KMS-11 (cell line): ENCODE results near the gene IMMT.

ENCODE experiments used
- H2AFZ ChIP-seq: fragments of 200-600 bp; sonication (generic); 2 replicates; pipeline ENCODE4 v1.6.1; 2016; ENCODE audit warnings: antibody characterized with exemption, mixed run types, low read depth
- H3K27ac ChIP-seq: fragments of 200-600 bp; sonication (generic); 2 replicates; pipeline ENCODE4 v1.6.1; 2016; ENCODE audit warnings: mild to moderate bottlenecking, mixed run types
- H3K27me3 ChIP-seq: fragments of 200-600 bp; sonication (generic); 2 replicates; pipeline ENCODE4 v1.6.1; 2017; ENCODE audit warnings: mild to moderate bottlenecking, low read depth, mixed run types, moderate library complexity; ENCODE audit not compliant: insufficient read depth
- H3K36me3 ChIP-seq: fragments of 200-600 bp; sonication (generic); 2 replicates; pipeline ENCODE4 v1.6.1; 2017; ENCODE audit warnings: mild to moderate bottlenecking, mixed run types; ENCODE audit not compliant: insufficient read depth
- H3K4me1 ChIP-seq: fragments of 200-600 bp; sonication (generic); 2 replicates; pipeline ENCODE4 v1.6.1; 2016; ENCODE audit warnings: mild to moderate bottlenecking, low read depth, mixed run types; ENCODE audit not compliant: poor library complexity, severe bottlenecking
- H3K4me2 ChIP-seq: fragments of 200-600 bp; sonication (generic); 2 replicates; pipeline ENCODE4 v1.7.0; 2016; ENCODE audit warnings: mild to moderate bottlenecking, mixed run types
- H3K4me3 ChIP-seq: fragments of 200-600 bp; sonication (generic); IDR thresholded peaks from 2 replicates; pipeline ENCODE4 v1.6.1; 2017; ENCODE audit warnings: low read depth, low read length, mixed read lengths; ENCODE audit not compliant: insufficient read depth
- H3K79me2 ChIP-seq: fragments of 200-600 bp; sonication (generic); 2 replicates; pipeline ENCODE4 v1.6.1; 2016; ENCODE audit warnings: low read depth, mixed run types; ENCODE audit not compliant: insufficient read depth
- H3K9ac ChIP-seq: fragments of 200-600 bp; sonication (generic); 2 replicates; pipeline ENCODE4 v1.6.1; 2016; ENCODE audit warnings: mild to moderate bottlenecking, mixed run types
- H4K20me1 ChIP-seq: fragments of 200-600 bp; sonication (generic); 2 replicates; pipeline ENCODE4 v1.6.1; 2016; ENCODE audit warnings: mild to moderate bottlenecking, mixed run types; ENCODE audit not compliant: insufficient read depth
- CTCF ChIP-seq: fragments of 200-600 bp; sonication (generic); conservative IDR thresholded peaks from 2 replicates; pipeline ENCODE4 v1.6.1; 2017; ENCODE audit warnings: low read depth, mild to moderate bottlenecking, antibody characterized with exemption, low read length, moderate library complexity, mixed read lengths

Gene IMMT

GRCh38 chr2:86232910-86233309, 37.6 kb upstream of the IMMT start:
- no peak overlapping the region for H3K9ac ChIP-seq
- H4K20me1 ChIP-seq: no peaks in the 10 kb centered on the region
- no peaks in the 10 kb centered on the region for H3K79me2 ChIP-seq
- H3K27me3 ChIP-seq: no peaks in the 10 kb centered on the region
- peaks cover 10% of the 10 kb centered on the region for H3K4me1 ChIP-seq
- no peaks in the 10 kb centered on the region for H3K36me3 ChIP-seq
- no peak for TF ChIP-seq CTCF
- no peak overlapping the region for H3K4me2 ChIP-seq
- no peak overlapping the region for H3K4me3 ChIP-seq
- H2AFZ ChIP-seq: no peak overlapping the region
- H3K27ac ChIP-seq: no peak overlapping the region

GRCh38 chr2:86232373-86232784, 37.1 kb upstream of the IMMT start:
- H3K27ac ChIP-seq: no peak overlapping the region
- no peak overlapping the region for H3K4me3 ChIP-seq
- H2AFZ ChIP-seq: no peak overlapping the region
- H4K20me1 ChIP-seq: no peaks in the 10 kb centered on the region
- H3K4me1 ChIP-seq: peaks cover 6% of the 10 kb centered on the region
- H3K4me2 ChIP-seq: no peak overlapping the region
- no peak for TF ChIP-seq CTCF
- no peak overlapping the region for H3K9ac ChIP-seq
- H3K36me3 ChIP-seq: no peaks in the 10 kb centered on the region
- H3K27me3 ChIP-seq: no peaks in the 10 kb centered on the region
- H3K79me2 ChIP-seq: no peaks in the 10 kb centered on the region

DNA sequence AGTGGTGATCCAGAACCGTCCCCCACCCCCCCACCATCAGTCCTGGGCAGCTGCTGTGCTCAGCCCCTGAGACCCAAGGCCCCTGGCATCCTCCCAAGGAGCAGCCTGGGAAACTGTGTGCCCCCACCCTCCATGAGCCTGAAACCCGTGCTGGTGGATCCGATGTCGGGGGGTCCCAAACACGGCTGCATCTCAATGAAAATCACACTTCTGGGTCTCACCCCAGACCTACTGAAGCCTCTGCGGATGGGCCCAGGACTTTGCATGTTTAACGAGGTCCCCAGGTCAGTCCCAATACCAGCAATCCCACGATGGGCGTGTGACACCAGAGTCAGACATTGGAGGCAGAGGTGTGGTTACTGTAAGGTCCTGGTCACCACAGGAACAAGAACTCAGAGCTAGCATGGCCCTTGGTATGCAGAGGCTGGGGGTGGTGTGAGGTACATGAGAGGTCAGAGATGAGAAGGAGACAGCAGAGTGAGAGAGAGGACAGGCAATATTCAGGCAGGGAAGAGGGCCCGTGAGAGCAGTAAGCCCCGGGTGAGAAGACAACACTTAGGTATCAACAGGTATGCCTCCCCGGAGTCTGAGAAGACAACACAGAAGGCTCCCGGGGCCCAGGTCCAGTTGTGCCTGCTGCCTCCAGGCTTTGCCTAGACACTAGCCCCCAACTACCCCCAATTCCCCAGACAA, 36.6 kb upstream of the IMMT start:
- Histone ChIP-seq H3K4me3 (no peak overlapping the region), H4K20me1 (no peaks in the 10 kb centered on the region), H3K79me2 (no peaks in the 10 kb centered on the region), H2AFZ (no peak overlapping the region), H3K27me3 (no peaks in the 10 kb centered on the region), H3K4me1 (peaks cover under 1% of the 10 kb centered on the region), H3K4me2 (no peak overlapping the region), H3K36me3 (no peaks in the 10 kb centered on the region), H3K9ac (no peak overlapping the region), H3K27ac (no peak overlapping the region)
- TF ChIP-seq CTCF: no peak

- Histone ChIP-seq H3K4me1 (no peaks in the 10 kb centered on the region), H3K27me3 (no peaks in the 10 kb centered on the region), H4K20me1 (no peaks in the 10 kb centered on the region), H3K4me3 (no peak overlapping the region), H3K9ac (no peak overlapping the region), H3K36me3 (no peaks in the 10 kb centered on the region), H2AFZ (no peak overlapping the region), H3K27ac (no peak overlapping the region), H3K79me2 (no peaks in the 10 kb centered on the region), H3K4me2 (no peak overlapping the region)
- TF ChIP-seq CTCF: no peak
Measured at GRCh38 chr2:86230961-86231360, 35.7 kb upstream of the IMMT start.
